Fibroblast of mammary gland (primary cell): Measurements from ENCODE around the gene CYP3A4.
"Not testable (repeated sequence)": the region's sequence is repeated elsewhere in the genome, so short reads cannot be mapped to it uniquely, and the experiment has no call there.

Experiments
- DNase-seq: peaks from one replicate; pipeline ENCODE4 v3.0.0-alpha.2; 2010; ENCODE audit warnings: low read depth
- H3K4me3 ChIP-seq: 2 replicates; pipeline ENCODE4 v1.5.1; 2011; ENCODE audit warnings: low read depth, mild to moderate bottlenecking, low read length, moderate library complexity; ENCODE audit not compliant: control insufficient read depth
- TF ChIP-seq, protein P1 (sequence below): conservative IDR thresholded peaks from 2 replicates; pipeline ENCODE4 v1.5.1; 2011; ENCODE audit warnings: low read depth, low read length, inconsistent platforms; ENCODE audit not compliant: control insufficient read depth, insufficient read depth

The CYP3A4 gene

DNA sequence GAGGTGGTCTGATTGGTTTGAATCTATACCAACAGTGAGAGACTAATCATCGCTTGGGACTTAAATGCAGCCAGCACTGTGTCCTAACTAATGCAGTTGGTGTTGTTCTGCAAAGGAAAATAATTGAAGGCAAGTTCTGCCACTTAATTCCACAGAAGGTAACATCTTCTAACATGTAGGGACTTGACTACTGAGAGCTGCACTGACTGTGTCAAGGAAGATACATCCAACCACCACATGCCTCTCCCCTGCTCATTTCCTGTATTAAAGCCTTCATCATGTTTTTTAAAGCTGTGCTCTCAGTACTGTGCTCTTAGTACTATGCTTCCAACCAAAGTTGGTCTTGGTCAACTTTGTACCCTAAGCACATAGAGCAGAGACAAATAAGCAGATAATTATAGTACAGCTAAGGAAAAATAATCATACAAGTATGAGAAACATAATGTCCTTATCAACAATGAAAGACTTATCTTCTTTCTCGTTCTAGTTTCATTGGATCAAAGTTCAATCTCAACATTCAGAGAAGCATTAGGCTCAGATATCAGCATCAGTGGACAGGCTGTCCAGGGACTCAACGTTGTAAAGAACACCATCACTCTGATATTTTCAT, 2.8 kb upstream of the CYP3A4 start:
- no peak for DNase-seq
- TF ChIP-seq, protein P1, sequence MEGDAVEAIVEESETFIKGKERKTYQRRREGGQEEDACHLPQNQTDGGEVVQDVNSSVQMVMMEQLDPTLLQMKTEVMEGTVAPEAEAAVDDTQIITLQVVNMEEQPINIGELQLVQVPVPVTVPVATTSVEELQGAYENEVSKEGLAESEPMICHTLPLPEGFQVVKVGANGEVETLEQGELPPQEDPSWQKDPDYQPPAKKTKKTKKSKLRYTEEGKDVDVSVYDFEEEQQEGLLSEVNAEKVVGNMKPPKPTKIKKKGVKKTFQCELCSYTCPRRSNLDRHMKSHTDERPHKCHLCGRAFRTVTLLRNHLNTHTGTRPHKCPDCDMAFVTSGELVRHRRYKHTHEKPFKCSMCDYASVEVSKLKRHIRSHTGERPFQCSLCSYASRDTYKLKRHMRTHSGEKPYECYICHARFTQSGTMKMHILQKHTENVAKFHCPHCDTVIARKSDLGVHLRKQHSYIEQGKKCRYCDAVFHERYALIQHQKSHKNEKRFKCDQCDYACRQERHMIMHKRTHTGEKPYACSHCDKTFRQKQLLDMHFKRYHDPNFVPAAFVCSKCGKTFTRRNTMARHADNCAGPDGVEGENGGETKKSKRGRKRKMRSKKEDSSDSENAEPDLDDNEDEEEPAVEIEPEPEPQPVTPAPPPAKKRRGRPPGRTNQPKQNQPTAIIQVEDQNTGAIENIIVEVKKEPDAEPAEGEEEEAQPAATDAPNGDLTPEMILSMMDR, result no peak
- no peak overlapping the region for H3K4me3 ChIP-seq

DNA sequence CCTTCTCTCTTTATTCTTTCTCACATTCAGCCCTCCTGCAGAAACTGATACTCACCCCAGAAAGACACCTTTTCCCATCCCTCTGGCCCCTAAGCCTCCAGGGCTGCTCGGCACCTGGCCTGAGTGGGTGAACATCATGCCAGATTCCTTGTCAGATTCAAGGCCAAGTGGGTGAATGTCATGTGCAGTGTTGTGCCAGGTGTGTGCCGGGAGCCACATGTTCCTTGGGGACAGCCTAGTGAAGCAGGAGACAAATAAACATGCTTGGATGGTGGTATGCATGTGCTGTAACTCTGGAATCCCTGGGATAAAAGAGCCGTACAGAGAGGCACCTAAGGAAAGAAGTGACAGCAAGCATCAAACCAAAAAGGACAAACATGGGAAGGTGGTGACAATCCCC, 1.7 kb upstream of the CYP3A4 start:
- H3K4me3 ChIP-seq, DNase-seq: not testable (repeated sequence)

DNA sequence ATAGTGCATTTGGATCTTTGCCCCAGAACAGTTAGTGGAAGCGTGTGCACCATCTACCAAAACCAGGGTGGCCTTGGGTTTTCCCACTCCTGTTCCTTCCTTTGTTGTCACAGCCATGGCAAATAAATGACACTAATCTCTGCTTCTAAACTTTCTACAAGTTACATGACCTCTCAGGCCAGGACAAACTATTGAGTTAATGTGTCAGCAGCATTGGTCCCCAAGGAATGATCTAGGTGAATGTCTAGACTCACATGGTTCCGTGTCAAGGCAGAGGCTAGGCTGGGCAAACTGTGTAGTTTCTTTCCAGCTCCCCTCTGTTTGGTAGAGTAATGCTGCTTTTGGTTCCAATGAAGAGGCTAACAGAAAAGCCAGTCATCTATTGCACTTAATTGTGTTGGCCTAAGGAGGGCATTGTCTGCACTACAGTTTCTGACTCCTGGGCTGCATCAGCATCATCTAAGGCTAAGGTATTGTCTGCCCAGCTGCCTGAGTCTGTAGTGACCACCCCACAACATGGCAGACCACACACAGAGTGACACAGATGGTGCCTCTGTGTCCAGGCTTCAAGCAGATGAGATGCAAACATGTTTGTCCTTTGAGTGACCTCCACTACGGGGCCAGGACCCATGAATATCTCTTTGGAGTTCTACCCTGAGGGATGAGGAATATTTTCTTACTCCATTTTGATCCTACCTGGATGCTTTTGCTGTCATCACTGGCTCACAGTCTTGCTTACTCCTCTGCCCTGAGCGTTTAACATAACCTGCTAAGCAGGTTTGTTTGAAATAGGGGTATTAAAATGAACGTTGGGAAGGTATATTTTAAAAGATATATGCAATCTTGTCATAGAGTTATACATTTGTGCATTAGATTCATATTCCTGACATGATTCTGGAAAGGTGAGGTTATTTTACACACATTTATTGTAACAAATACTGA, 1.7 kb downstream of the CYP3A4 start:
- TF ChIP-seq, protein P1, result no peak
- no peak overlapping the region for H3K4me3 ChIP-seq

DNA sequence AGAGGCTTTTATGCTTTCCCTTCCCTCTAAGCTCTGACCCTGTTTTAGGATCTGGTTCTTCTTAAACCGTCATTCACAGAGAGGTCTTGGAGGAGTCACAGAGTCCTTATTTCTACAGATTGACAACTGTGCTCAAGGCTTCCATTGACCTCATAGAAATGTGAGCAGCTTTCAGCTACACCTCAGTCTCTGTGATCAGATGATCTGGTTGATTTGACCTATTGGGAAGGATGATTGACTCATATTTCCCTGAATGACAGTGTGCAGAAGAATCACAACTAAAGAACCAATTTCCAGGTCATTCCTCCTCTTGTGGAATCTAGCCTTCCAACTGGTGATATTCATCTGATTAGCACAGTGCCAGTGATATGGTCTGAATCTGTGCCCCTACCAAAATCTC, 3.4 kb downstream of the CYP3A4 start:
- DNase-seq, result no peak
- TF ChIP-seq, protein P1, result no peak
- H3K4me3 ChIP-seq, result no peak overlapping the region

More for the DNA sequence above, 1.7 kb downstream of the CYP3A4 start:
- DNase-seq, result no peak

DNA sequence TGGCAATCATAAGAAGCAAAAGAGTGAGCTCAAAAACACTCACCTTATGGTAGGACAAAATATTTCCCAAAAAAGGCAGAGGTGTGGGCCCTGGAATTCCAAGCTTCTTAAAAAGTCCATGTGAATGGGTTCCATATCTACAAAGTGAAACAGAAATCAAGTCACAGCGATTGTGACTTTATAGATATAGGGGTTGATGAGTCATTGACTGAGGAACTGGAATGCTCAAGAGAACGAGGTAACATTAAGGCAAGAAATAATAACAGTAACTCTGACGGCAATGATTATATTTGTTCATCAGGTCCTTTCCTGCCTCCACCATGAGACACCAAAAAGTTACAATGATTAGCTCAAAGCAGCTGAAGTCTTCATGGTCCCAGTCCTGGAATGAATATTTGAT, 4.0 kb downstream of the CYP3A4 start:
- H3K4me3 ChIP-seq, result no peak overlapping the region
- TF ChIP-seq, protein P1, result no peak
- no peak for DNase-seq

DNA sequence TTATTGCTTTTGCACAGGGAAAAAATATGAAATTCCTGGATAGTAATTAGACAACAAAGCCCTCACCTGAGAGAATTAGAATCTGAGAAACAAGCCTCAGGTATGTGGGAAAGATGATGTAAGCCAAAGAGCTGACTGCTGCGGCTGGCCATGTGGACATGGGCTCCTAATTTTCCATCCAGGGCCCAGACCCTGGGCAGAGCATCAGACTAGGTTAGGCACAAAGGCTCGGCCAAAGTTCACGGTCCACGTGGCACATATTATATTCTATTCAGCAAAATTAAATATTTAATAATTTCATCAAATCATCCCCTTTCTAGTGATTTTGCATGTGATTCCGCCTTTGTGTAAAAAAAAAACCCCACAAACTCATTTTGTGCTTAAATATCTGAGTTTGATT, 5.1 kb downstream of the CYP3A4 start:
- H3K4me3 ChIP-seq, result no peak overlapping the region
- no peak for DNase-seq
- TF ChIP-seq, protein P1, result no peak

DNA sequence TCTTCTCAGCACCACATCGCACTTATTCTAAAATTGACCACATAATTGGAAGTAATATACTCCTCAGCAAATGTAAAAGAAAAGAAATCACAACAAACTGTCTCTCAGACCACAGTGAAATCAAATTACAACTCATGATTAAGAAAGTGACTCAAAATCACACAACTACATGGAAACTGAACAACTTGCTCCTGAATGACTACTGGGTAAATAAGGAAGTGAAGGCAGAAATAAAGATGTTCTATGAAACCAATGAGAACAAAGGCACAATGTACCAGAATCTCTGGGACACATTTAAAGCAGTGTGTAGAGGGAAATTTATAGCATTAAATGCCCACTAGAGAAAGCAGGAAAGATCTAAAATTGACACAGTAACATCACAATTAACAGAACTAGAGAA, 10.6 kb downstream of the CYP3A4 start:
- DNase-seq, H3K4me3 ChIP-seq: not testable (repeated sequence)
